GM18502 (cell line): ENCODE data around the gene DNPH1.

Source experiments
- ATAC-seq: cut with Tn5 transposase; IDR thresholded peaks from one replicate; pipeline ENCODE4 v1.9.1; 2021; ENCODE audit warnings: mild to moderate bottlenecking; ENCODE audit not compliant: unreplicated experiment, poor library complexity

DNPH1 gene

DNA sequence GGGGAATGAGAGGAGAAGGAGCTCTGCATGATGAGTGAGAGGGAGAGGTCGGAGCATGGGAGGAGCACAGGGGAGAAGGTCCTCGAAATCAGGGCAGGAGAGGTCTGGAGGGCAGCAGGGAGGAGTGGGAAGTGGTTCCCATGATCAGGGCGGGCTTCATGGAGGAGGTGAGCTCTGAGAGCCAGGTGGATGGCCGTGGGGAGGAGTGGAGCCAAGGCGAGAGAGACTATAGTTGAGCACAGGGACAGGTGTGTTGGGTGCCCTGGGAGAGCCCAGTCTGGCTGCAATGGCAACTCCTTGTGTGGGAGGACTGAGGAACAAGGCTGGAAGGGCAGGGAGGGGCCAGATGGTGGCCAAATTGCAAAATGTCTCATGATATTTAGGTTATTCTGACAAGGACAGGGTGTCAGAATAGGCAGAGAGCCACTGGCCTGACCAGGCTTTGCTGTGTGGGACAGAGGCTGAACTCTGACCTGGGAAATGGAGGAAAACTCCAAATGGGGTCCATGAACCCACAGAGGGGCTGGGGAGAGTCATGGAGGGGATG lies 35.4 kb upstream of the DNPH1 start:
- ATAC-seq = no peak

DNA sequence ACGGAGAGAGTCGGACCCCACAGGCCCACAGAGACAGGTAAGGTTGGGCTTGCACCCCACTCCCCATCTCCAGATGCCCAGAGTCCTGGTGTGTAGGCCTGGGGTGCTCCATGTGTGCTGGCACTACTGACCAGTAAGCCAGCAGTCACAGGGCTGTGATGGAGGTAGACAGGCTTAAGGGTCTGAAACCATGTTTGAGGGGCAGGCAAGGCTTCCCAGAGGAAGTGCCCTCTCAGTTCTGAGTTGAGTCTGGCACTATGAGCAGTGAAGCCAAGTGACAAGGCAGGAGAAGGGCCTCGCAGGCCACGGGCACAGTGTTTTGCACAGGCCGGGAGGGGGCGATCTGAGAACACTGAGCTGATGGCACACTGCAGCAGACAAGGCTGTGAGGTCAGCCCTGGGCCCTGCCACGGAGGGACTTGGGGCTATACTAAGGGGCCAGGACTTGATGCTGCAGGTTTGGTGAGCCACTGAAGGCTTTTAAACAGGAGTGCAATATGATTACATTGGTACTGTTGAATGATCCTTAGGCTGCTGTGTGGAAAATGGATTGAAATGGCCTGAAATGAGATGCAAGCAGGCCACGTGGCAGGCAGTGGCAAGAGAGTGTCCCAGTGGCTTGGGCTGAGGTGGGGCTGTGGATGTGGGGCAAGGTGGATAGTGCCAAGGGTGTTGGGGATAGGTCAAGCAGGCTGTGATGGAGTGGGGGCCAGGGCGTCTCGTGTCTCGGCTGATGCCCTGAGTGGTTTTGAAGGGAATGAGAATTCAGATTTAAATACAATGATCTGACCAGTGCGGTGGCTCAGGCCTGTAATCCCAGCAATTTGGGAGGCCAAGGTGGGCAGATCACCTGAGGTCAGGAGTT lies 34.3 kb upstream of the DNPH1 start:
- ATAC-seq = peak; percentile 63

GRCh38 chr6:43262780-43263313 lies 33.6 kb upstream of the DNPH1 start:
- no peak for ATAC-seq

- ATAC-seq = no peak
Measured at GRCh38 chr6:43262000-43262779, 32.9 kb upstream of the DNPH1 start.

DNA sequence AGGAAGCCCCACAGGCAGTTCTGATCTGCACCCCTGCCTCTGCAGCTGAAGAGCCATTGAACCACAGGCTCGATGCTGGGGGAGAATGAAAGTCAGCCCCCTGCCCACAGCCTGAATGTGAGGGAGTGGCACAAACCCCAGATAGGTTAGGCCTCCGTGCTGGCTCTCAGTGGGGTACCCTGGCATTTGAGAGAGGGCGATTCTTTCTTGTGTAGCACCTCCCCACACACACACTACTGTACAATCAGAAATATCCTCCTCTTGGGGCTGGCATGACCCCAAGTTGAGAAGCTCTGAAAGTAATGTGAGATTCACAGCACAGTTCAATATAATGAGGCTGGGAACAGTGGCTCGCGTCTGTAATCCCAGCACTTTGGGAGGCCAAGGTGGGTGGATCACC lies 31.9 kb upstream of the DNPH1 start:
- no peak for ATAC-seq

GRCh38 chr6:43260791-43261190 lies 31.5 kb upstream of the DNPH1 start:
- ATAC-seq = no peak

GRCh38 chr6:43258807-43259686 lies 29.8 kb upstream of the DNPH1 start:
- ATAC-seq = no peak

- ATAC-seq = no peak
Measured at GRCh38 chr6:43258180-43258579, 28.9 kb upstream of the DNPH1 start.

DNA sequence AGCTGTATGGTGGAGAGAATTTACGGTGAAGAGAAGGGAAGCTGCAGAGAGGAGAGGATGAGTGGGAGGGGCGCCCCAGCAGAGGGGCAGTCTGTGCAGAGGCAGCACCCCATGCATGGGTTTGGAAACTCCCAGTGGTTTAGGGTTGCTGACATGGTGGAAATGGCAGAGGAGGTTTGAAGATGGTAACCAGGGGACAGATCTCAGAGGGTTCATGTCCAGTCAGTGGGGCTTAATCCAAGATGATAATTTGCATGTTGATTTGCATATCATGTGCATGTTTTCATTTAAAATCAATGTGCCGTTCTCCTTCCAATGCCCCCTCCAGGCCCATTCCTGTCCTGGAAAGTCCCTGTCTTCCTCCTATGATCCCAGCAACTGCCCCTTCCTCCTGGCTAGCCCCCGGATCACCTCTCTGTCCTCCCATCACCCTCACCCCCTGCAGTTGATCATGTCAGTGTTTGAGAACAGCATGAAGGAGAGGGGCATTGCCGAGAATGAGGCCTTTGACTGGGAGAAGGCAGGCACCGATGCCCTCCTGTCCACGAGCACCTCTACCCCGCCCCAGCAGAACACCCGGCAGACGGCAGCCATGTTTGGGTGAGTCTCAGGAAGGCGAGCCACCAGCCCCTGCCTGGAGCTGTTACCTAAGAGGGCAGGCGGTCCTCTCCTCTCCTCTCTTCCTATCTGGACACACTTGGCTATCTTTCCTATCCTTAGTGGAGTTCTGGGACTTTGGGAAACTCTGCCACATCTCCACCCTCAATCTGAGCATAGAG lies 28.3 kb upstream of the DNPH1 start:
- ATAC-seq = no peak

- no peak for ATAC-seq
Measured at GRCh38 chr6:43256670-43257366, 27.5 kb upstream of the DNPH1 start.

- ATAC-seq = no peak
Measured at GRCh38 chr6:43255408-43256054, 26.2 kb upstream of the DNPH1 start.

- no peak for ATAC-seq
Measured at GRCh38 chr6:43254846-43255245, 25.6 kb upstream of the DNPH1 start.

- no peak for ATAC-seq
Measured at GRCh38 chr6:43254138-43254817, 25.0 kb upstream of the DNPH1 start.

- ATAC-seq = no peak
Measured at GRCh38 chr6:43253401-43253800, 24.1 kb upstream of the DNPH1 start.

- no peak for ATAC-seq
Measured at GRCh38 chr6:43250992-43251373, 21.7 kb upstream of the DNPH1 start.

DNA sequence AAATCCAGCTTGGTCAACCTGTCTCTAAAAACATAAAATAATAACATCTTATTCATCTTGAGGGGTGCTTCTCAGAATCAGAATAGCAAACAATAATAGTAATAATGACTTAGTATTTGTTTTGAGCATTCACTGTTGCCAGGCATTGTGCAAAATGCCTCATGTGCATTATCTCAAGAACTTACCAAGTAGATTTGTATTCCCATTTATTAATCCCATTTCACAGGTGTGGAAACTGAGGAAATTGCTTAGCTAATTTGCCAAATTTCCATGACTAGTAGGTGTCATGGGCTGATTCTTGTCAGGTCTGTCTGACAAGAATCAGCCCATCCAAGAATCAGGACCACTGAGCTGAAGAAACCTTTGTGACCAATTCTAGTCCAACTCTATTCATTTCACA lies 19.5 kb upstream of the DNPH1 start:
- no peak for ATAC-seq

DNA sequence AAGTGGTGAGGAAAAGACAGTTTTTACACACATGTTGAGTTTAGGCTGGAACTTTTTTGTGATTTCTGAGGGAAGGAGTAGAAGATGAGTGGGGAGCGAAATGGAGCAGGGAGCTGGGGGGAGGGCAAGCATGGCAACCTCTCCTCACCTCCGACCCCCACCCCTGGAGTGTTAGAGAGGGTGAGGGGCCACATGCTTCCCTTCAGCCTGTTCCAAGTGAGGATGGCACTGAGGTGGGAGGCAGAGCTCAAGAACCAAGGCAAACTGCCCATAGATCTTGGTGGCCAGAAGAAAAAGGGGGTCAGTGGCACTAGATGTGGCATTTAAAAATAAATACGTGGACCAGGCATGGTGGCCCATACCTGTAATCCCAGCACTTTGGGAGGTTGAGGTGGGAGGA lies 18.8 kb upstream of the DNPH1 start:
- ATAC-seq = no peak
